GM12878 (cell line): ENCODE measurements around the gene PLCB4. TPM values are rescaled to one million over a fixed set of nuclear protein-coding genes. Genes with fewer than 3 reads are reported as not detected.

Experiments used
- ATAC-seq: fragments of 200-7000 bp; cut with Tn5 transposase; 3 replicates; pipeline ENCODE4 v1.9.1; 2020; ENCODE audit warnings: mild to moderate bottlenecking, moderate library complexity
- BruUV-seq: library from RNA; stranded (reverse); fragments of 400-500 nt; replicated peaks from 2 replicates; lab custom pipeline; 2021; lab: Mats Ljungman, UMichigan
- CTCF ChIA-PET: fragments of 300-600 bp; sonication (Branson Sonifier 250); formaldehyde crosslinking; extraction: SDS; loops from one replicate; lab custom pipeline; 2021; ENCODE audit warnings: inconsistent platforms; lab: Yijun Ruan, JAX
- POLR2A ChIA-PET: fragments of 350-600 bp; formaldehyde crosslinking; extraction: SDS; loops from one replicate; lab custom pipeline; 2021; ENCODE audit warnings: inconsistent platforms; lab: Charles Lee
- RAD21 ChIA-PET: fragments of 300-600 bp; sonication (Branson Sonifier 250); formaldehyde crosslinking; loops from one replicate; lab custom pipeline; 2023; ENCODE audit warnings: antibody characterized with exemption; ENCODE audit not compliant: unreplicated experiment; lab: Charles Lee
- SMC1A ChIA-PET: fragments of 300-600 bp; sonication (Branson Sonifier 250); formaldehyde crosslinking; loops from one replicate; lab custom pipeline; 2023; ENCODE audit not compliant: unreplicated experiment, uncharacterized antibody; lab: Charles Lee
- DNase-seq: peaks from one replicate; pipeline ENCODE4 v3.0.0-alpha.2; 2011; ENCODE audit warnings: low read depth, low spot score
- FAIRE-seq: peaks from 3 replicates; lab custom pipeline; 2011; peaks lifted over from hg19 to GRCh38; lab: Jason Lieb, UNC
- H2AFZ ChIP-seq: 2 replicates; pipeline ENCODE4 v1.6.0; 2011; ENCODE audit warnings: low read depth, low read length, control low read depth; ENCODE audit not compliant: control insufficient read depth
- H3K27ac ChIP-seq: 2 replicates; pipeline ENCODE4 v1.5.1; 2011; ENCODE audit warnings: control low read depth; ENCODE audit not compliant: control insufficient read depth, insufficient read depth
- H3K27me3 ChIP-seq, 2 experiments: replicated peaks in 1 of 2; 2 replicates each; pipeline versions ENCODE4 v1.6.0 to v1.6.1; 2011; ENCODE audit warnings: low read length in 1 of 2; ENCODE audit not compliant: control insufficient read depth in 2 of 2, insufficient read depth in 2 of 2
- H3K36me3 ChIP-seq, 2 experiments: 2 replicates each; pipeline ENCODE4 v1.5.1; 2011; ENCODE audit warnings: low read length in 1 of 2; ENCODE audit not compliant: control insufficient read depth in 2 of 2, insufficient read depth in 2 of 2
- H3K4me1 ChIP-seq: 2 replicates; pipeline ENCODE4 v1.6.1; 2011; ENCODE audit warnings: mild to moderate bottlenecking, low read length, moderate library complexity, mixed read lengths; ENCODE audit not compliant: control insufficient read depth, insufficient read depth
- H3K4me2 ChIP-seq: 2 replicates; pipeline ENCODE4 v1.6.0; 2011; ENCODE audit warnings: control low read depth; ENCODE audit not compliant: control insufficient read depth, insufficient read depth
- H3K4me3 ChIP-seq: fragments of 200-600 bp; sonication (generic); 2 replicates; pipeline ENCODE4 v1.5.1; 2016
- H3K79me2 ChIP-seq: 2 replicates; pipeline ENCODE4 v1.6.0; 2011; ENCODE audit warnings: low read length; ENCODE audit not compliant: control insufficient read depth, insufficient read depth
- H3K9ac ChIP-seq: 2 replicates; pipeline ENCODE4 v1.8.0; 2011; ENCODE audit warnings: low read length, control low read depth, mixed read lengths; ENCODE audit not compliant: control insufficient read depth, insufficient read depth
- H3K9me3 ChIP-seq: replicated peaks from 3 replicates; pipeline ENCODE4 v1.5.1; 2011; ENCODE audit warnings: mild to moderate bottlenecking, low read length; ENCODE audit not compliant: control insufficient read depth, insufficient read depth
- H4K20me1 ChIP-seq: 2 replicates; pipeline ENCODE4 v1.6.0; 2011; ENCODE audit not compliant: control insufficient read depth, insufficient read depth
- BHLHE40 ChIP-seq, 2 experiments: fragments of 450-650 bp in 1 of 2; IDR thresholded peaks; 2 replicates each; pipeline ENCODE4 v1.6.1; 2011 to 2017; ENCODE audit warnings: low read depth in 2 of 2, borderline replicate concordance in 1 of 2, improper control_type of control experiment in 1 of 2, low read length in 1 of 2, mild to moderate bottlenecking in 1 of 2
- BMI1 ChIP-seq: fragments of 450-650 bp; IDR thresholded peaks from 2 replicates; pipeline ENCODE4 v1.6.1; 2016; ENCODE audit warnings: mild to moderate bottlenecking, moderate library complexity, borderline replicate concordance
- CREB1 ChIP-seq: IDR thresholded peaks from 2 replicates; pipeline ENCODE4 v1.6.1; 2012; ENCODE audit warnings: low read depth, mild to moderate bottlenecking, inconsistent platforms
- HCFC1 ChIP-seq: fragments of 150-350 bp; IDR thresholded peaks from 2 replicates; pipeline ENCODE4 v1.6.1; 2014; ENCODE audit warnings: low read length
- JUND ChIP-seq: IDR thresholded peaks from 2 replicates; pipeline ENCODE4 v1.6.1; 2012; ENCODE audit warnings: low read depth, mild to moderate bottlenecking, low read length, improper control_type of control experiment, moderate library complexity
- LARP7 ChIP-seq: fragments of 450-650 bp; IDR thresholded peaks from 2 replicates; pipeline ENCODE4 v1.6.1; 2017; ENCODE audit warnings: mild to moderate bottlenecking
- MYB ChIP-seq: fragments of 150-350 bp; IDR thresholded peaks from 2 replicates; pipeline ENCODE4 v1.6.1; 2014; ENCODE audit warnings: mild to moderate bottlenecking, low read depth, low read length, borderline replicate concordance
- NFYB ChIP-seq: IDR thresholded peaks from 2 replicates; pipeline ENCODE4 v1.6.1; 2011; ENCODE audit warnings: low read depth, mild to moderate bottlenecking, low read length, improper control_type of control experiment, moderate library complexity; ENCODE audit not compliant: insufficient read depth
- NR2C2 ChIP-seq: IDR thresholded peaks from 2 replicates; pipeline ENCODE4 v1.6.1; 2011; ENCODE audit warnings: borderline replicate concordance, low read depth; ENCODE audit not compliant: control insufficient read depth, insufficient read length
- RBBP5 ChIP-seq: fragments of 200-600 bp; sonication (generic); conservative IDR thresholded peaks from 2 replicates; pipeline ENCODE4 v1.6.1; 2016
- RELA ChIP-seq: fragments of 450-650 bp; IDR thresholded peaks from 2 replicates; pipeline ENCODE4 v1.8.0; 2014; ENCODE audit warnings: borderline replicate concordance; ENCODE audit not compliant: partially characterized antibody
- SMC3 ChIP-seq: IDR thresholded peaks from 2 replicates; pipeline ENCODE4 v1.6.1; 2011; ENCODE audit warnings: low read length, improper control_type of control experiment, borderline replicate concordance
- SRF ChIP-seq, 2 experiments: IDR thresholded peaks; 2 replicates each; pipeline ENCODE4 v1.6.1; 2011; ENCODE audit warnings: low read depth in 2 of 2, low read length in 2 of 2, mild to moderate bottlenecking in 1 of 2, moderate library complexity in 1 of 2
- TARDBP ChIP-seq: IDR thresholded peaks from 2 replicates; pipeline ENCODE4 v1.6.1; 2016; ENCODE audit warnings: borderline replicate concordance
- ZNF217 ChIP-seq: fragments of 450-650 bp; IDR thresholded peaks from 2 replicates; pipeline ENCODE4 v1.6.1; 2017; ENCODE audit warnings: antibody characterized with exemption, mild to moderate bottlenecking
- ZSCAN29 ChIP-seq: fragments of 450-650 bp; IDR thresholded peaks from 2 replicates; pipeline ENCODE4 v1.6.1; 2017; ENCODE audit warnings: mild to moderate bottlenecking, moderate library complexity
- WGBS: methylation state at CpG from one replicate; pipeline ENCODE4 v1.1.6; 2016; ENCODE audit warnings: low lambda C conversion rate; ENCODE audit not compliant: insufficient replicate concordance, insufficient coverage; ENCODE audit errors: missing lambda C conversion rate; 5-methylcytosine and 5-hydroxymethylcytosine counted together
- in situ Hi-C: fragments of 300-500 bp; cut with MboI; formaldehyde crosslinking; loops from 9 replicates; pipeline ENCODE4 v1.14.3; 2018; ENCODE audit warnings: mixed read lengths
- intact Hi-C: fragments of 100-400 bp; cut with micrococcal nuclease; formaldehyde crosslinking; loops from one replicate; pipeline ENCODE4 v1.14.2; 2022; ENCODE audit not compliant: unreplicated experiment
- polyA plus RNA-seq, 11 experiments: library from polyadenylated mRNA; depleted of rRNA in 4 of 11; unstranded in 6 of 11; stranded (reverse) in 5 of 11; fragments of >200 nt; fragmentation: Nextera tagmentation in 4 of 11; fragmentation: Illumina TruSeq in 1 of 11; extraction: Ambion mirVana in 4 of 11; extraction: Trizol in 1 of 11; gene quantifications; 1 replicate in 1 of 11; 2 replicates in 10 of 11; pipeline versions ENCODE4 v1.2.1 to v1.2.3, GENCODE V29; 2011 to 2016; ENCODE audit warnings: inconsistent platforms in 2 of 11, missing spikeins in 2 of 11, low read depth in 1 of 11
- total RNA-seq, 4 experiments: library from RNA; depleted of rRNA in 3 of 4; stranded (reverse); fragments of >200 nt in 3 of 4; fragmentation: Illumina TruSeq in 1 of 4; extraction: Trizol in 1 of 4; gene quantifications; 2 replicates each; pipeline versions ENCODE4 v1.2.1 to v1.2.3, GENCODE V29; 2013 to 2021
- TF ChIP-seq, protein P1 (sequence below): IDR thresholded peaks from 2 replicates; pipeline ENCODE4 v1.6.1; 2012; ENCODE audit warnings: low read depth, low read length, improper control_type of control experiment
- TF ChIP-seq, protein P2 (sequence below): IDR thresholded peaks from 2 replicates; pipeline ENCODE4 v1.6.1; 2012; ENCODE audit warnings: low read depth, low read length, improper control_type of control experiment
- TF ChIP-seq, protein P3 (sequence below): fragments of 450-650 bp; IDR thresholded peaks from 2 replicates; pipeline ENCODE4 v1.6.1; 2017; ENCODE audit warnings: mild to moderate bottlenecking, moderate library complexity

The PLCB4 gene
- total and polyA plus RNA-seq, 10 of the 15 experiments (the other 5 are each of a cell fraction or from before 2014, with no cell fraction given), result not detected

DNA sequence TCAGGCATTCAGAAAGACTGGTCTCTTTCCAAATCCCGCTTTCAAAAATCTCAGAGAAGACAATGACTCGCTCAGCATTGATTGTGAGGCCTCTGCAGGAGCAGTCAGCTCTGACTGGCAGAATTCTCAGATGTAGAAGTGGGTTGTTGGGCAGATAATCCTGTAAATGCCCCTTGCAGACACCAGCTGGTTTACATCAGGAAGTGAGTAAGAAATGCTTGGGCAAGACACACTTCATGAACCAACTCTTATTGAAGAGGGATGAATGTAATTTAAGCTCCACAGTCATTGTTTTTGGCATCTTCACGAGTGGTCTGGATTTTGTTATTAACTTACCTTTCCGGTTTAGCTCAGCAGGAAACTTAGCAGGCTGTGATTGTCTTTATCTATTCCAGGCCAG is 166.6 kb downstream of the PLCB4 start:
- no peaks in the 10 kb centered on the region for H3K4me1 ChIP-seq
- intact Hi-C loops (no loop called here), in situ Hi-C loops (no loop called here)
- SMC1A ChIA-PET, result no interaction called here
- FAIRE-seq (no peak), ATAC-seq (no peak), DNase-seq (no peak)
- no peaks in the 10 kb centered on the region for H3K9me3 ChIP-seq
- POLR2A ChIA-PET, result no interaction called here
- no peaks in the 10 kb centered on the region for H3K27me3 ChIP-seq
- RAD21 ChIA-PET, result no interaction called here
- H3K36me3 ChIP-seq, result no peaks in the 10 kb centered on the region
- no peak for TF ChIP-seq NFYB
- TF ChIP-seq MYB, result no peak
- TF ChIP-seq SRF (IDR thresholded peaks at IDR 0.05; ENCODE audit: low read depth in 2 of 2, low read length in 2 of 2), result no peak
- TF ChIP-seq HCFC1, result no peak
- TF ChIP-seq, protein P1, sequence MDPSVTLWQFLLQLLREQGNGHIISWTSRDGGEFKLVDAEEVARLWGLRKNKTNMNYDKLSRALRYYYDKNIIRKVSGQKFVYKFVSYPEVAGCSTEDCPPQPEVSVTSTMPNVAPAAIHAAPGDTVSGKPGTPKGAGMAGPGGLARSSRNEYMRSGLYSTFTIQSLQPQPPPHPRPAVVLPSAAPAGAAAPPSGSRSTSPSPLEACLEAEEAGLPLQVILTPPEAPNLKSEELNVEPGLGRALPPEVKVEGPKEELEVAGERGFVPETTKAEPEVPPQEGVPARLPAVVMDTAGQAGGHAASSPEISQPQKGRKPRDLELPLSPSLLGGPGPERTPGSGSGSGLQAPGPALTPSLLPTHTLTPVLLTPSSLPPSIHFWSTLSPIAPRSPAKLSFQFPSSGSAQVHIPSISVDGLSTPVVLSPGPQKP, result no peak
- TF ChIP-seq BMI1, result no peak
- no peak for TF ChIP-seq CREB1
- TF ChIP-seq RBBP5, result no peak
- TF ChIP-seq, protein P2, sequence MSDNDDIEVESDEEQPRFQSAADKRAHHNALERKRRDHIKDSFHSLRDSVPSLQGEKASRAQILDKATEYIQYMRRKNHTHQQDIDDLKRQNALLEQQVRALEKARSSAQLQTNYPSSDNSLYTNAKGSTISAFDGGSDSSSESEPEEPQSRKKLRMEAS, result no peak
- TF ChIP-seq ZNF217, result no peak
- no peak for TF ChIP-seq LARP7
- TF ChIP-seq BHLHE40 (IDR thresholded peaks at IDR 0.05; ENCODE audit: borderline replicate concordance in 1 of 2, low read depth in 2 of 2, low read length in 1 of 2), result no peak
- no peak for TF ChIP-seq NR2C2
- TF ChIP-seq, protein P3, sequence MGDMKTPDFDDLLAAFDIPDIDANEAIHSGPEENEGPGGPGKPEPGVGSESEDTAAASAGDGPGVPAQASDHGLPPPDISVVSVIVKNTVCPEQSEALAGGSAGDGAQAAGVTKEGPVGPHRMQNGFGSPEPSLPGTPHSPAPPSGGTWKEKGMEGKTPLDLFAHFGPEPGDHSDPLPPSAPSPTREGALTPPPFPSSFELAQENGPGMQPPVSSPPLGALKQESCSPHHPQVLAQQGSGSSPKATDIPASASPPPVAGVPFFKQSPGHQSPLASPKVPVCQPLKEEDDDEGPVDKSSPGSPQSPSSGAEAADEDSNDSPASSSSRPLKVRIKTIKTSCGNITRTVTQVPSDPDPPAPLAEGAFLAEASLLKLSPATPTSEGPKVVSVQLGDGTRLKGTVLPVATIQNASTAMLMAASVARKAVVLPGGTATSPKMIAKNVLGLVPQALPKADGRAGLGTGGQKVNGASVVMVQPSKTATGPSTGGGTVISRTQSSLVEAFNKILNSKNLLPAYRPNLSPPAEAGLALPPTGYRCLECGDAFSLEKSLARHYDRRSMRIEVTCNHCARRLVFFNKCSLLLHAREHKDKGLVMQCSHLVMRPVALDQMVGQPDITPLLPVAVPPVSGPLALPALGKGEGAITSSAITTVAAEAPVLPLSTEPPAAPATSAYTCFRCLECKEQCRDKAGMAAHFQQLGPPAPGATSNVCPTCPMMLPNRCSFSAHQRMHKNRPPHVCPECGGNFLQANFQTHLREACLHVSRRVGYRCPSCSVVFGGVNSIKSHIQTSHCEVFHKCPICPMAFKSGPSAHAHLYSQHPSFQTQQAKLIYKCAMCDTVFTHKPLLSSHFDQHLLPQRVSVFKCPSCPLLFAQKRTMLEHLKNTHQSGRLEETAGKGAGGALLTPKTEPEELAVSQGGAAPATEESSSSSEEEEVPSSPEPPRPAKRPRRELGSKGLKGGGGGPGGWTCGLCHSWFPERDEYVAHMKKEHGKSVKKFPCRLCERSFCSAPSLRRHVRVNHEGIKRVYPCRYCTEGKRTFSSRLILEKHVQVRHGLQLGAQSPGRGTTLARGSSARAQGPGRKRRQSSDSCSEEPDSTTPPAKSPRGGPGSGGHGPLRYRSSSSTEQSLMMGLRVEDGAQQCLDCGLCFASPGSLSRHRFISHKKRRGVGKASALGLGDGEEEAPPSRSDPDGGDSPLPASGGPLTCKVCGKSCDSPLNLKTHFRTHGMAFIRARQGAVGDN, result no peak
- TF ChIP-seq JUND, result no peak
- TF ChIP-seq ZSCAN29, result no peak
- no peak for TF ChIP-seq TARDBP
- no peak for TF ChIP-seq RELA
- TF ChIP-seq SMC3, result no peak
- no peak overlapping the region for H3K27ac ChIP-seq
- no peaks in the 10 kb centered on the region for H3K79me2 ChIP-seq
- CTCF ChIA-PET, result no interaction called here
- no peak overlapping the region for H2AFZ ChIP-seq
- no TSS peak for BruUV-seq
- H4K20me1 ChIP-seq, result no peaks in the 10 kb centered on the region
- H3K9ac ChIP-seq, result no peak overlapping the region
- H3K4me3 ChIP-seq, result no peak overlapping the region
- H3K4me2 ChIP-seq, result no peak overlapping the region
- WGBS, result 23% methylated on average over 4 of the region's 4 CpGs
